GM06990 (cell line): ENCODE results near the gene CLIC3.

Experiments
- DNase-seq: peaks from one replicate; pipeline ENCODE4 v3.0.0-alpha.2; 2011; ENCODE audit not compliant: insufficient read length; ENCODE audit errors: extremely low read depth
- H3K27me3 ChIP-seq: replicated peaks from 2 replicates; pipeline ENCODE4 v1.6.0; 2011; ENCODE audit warnings: low read length; ENCODE audit not compliant: control insufficient read depth, insufficient read depth
- H3K36me3 ChIP-seq: 2 replicates; pipeline ENCODE4 v1.5.1; 2011; ENCODE audit warnings: low read length; ENCODE audit not compliant: control insufficient read depth, insufficient read depth
- H3K4me3 ChIP-seq: replicated peaks from 2 replicates; pipeline ENCODE4 v1.5.1; 2011; ENCODE audit warnings: low read depth, mild to moderate bottlenecking, control low read depth, low read length
- TF ChIP-seq, protein P1 (sequence below): IDR thresholded peaks from 2 replicates; pipeline ENCODE4 v1.5.1; 2011; ENCODE audit warnings: low read length, control low read depth, mild to moderate bottlenecking, inconsistent platforms; ENCODE audit not compliant: insufficient read depth, poor library complexity, severe bottlenecking

Gene CLIC3

GRCh38 chr9:136956604-136957003, 39.8 kb downstream of the CLIC3 start:
- H3K27me3 ChIP-seq, result peaks cover 1% of the 10 kb centered on the region; the same call in 1 of the 2 replicates
- H3K4me3 ChIP-seq, result no peak overlapping the region
- no peaks in the 10 kb centered on the region for H3K36me3 ChIP-seq
- TF ChIP-seq, protein P1, sequence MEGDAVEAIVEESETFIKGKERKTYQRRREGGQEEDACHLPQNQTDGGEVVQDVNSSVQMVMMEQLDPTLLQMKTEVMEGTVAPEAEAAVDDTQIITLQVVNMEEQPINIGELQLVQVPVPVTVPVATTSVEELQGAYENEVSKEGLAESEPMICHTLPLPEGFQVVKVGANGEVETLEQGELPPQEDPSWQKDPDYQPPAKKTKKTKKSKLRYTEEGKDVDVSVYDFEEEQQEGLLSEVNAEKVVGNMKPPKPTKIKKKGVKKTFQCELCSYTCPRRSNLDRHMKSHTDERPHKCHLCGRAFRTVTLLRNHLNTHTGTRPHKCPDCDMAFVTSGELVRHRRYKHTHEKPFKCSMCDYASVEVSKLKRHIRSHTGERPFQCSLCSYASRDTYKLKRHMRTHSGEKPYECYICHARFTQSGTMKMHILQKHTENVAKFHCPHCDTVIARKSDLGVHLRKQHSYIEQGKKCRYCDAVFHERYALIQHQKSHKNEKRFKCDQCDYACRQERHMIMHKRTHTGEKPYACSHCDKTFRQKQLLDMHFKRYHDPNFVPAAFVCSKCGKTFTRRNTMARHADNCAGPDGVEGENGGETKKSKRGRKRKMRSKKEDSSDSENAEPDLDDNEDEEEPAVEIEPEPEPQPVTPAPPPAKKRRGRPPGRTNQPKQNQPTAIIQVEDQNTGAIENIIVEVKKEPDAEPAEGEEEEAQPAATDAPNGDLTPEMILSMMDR, result no peak
- DNase-seq, result no peak

DNA sequence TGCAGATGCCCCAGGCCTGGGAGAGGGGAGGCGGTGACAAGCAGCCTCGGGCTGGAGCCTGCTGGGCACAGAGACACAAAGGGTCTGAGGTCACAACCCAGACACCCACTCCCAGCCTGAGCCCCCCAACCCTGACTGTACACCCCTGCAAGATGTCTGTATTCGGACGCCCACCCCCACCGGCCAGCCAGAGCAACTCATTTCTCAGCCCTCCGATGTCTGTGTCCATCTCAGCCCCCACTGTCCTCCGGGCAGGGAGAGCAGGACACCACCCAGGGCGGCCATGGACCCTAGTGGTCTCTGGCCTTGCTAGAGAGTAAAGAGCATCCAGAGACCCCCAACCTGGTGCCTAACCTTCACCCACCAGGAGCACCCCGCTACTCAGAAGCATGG, 40.4 kb downstream of the CLIC3 start:
- H3K4me3 ChIP-seq, result no peak overlapping the region
- TF ChIP-seq, protein P1, result no peak
- H3K27me3 ChIP-seq, result peaks cover 1% of the 10 kb centered on the region; the same call in 1 of the 2 replicates
- no peaks in the 10 kb centered on the region for H3K36me3 ChIP-seq
- DNase-seq, result no peak

GRCh38 chr9:136955202-136955942, 41.0 kb downstream of the CLIC3 start:
- no peak overlapping the region for H3K4me3 ChIP-seq
- DNase-seq, result no peak
- TF ChIP-seq, protein P1, result no peak
- H3K36me3 ChIP-seq, result no peaks in the 10 kb centered on the region
- H3K27me3 ChIP-seq, result peaks cover 1% of the 10 kb centered on the region; the same call in 1 of the 2 replicates

DNA sequence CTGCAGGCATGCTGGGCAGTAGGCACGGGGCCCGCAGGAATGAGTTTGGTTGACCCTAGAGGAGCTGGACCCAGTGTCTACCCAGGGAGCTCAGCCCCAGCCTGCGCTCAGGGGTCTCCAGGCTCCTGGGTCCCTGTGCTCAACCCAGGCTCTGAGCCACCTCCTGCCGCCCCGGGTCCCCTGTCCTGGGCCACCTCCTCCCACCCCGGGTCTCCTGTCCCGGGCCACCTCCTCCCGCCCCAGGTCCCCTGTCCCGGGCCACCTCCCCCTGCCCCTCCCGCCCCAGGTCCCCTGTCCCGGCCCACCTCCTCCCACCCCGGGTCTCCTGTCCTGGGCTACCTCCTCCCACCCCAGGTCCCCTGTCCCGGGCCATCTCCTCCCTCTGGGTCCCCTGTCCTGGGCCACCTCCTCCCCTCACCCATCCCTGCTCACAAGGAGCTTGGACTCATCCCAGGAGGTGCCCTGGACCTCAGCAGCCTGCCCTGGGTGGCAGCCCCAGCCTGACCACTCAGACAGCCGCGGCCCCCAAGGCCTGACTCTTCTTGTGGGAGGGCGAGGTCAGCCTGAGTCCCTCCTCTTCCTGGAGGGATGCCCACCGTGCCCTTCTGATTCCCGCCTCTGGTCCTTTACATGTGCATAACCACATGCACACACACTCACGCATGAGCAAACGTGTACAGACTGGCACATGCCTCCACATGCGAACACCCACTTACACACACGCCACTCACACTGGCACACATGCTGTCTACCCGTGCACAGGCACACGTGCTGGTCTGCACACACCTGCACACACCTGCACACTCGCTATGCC, 41.9 kb downstream of the CLIC3 start:
- TF ChIP-seq, protein P1, result no peak
- H3K4me3 ChIP-seq, result no peak overlapping the region
- H3K27me3 ChIP-seq, result peaks cover 1% of the 10 kb centered on the region; the same call in 1 of the 2 replicates
- no peaks in the 10 kb centered on the region for H3K36me3 ChIP-seq
- no peak for DNase-seq

GRCh38 chr9:136953771-136954269, 42.5 kb downstream of the CLIC3 start:
- TF ChIP-seq, protein P1, result no peak
- DNase-seq, result no peak
- peaks cover 1% of the 10 kb centered on the region; the same call in 1 of the 2 replicates for H3K27me3 ChIP-seq
- no peaks in the 10 kb centered on the region for H3K36me3 ChIP-seq
- H3K4me3 ChIP-seq, result no peak overlapping the region
